Hepatocyte (in vitro differentiated cells): ENCODE measurements around the gene ADAP1. TPM values are rescaled to one million over a fixed set of nuclear protein-coding genes. Genes with fewer than 3 reads are reported as not detected.

ENCODE experiments used
- DNase-seq: peaks from one replicate; pipeline ENCODE4 v3.0.0-alpha.2; 2016; ENCODE audit warnings: low spot score
- H2AFZ ChIP-seq: fragments of 200-600 bp; sonication (generic); 2 replicates; pipeline ENCODE4 v1.6.0; 2016; ENCODE audit warnings: antibody characterized with exemption, mild to moderate bottlenecking
- H3K27ac ChIP-seq: fragments of 200-600 bp; sonication (generic); 2 replicates; pipeline ENCODE4 v1.5.1; 2016; ENCODE audit warnings: mild to moderate bottlenecking
- H3K27me3 ChIP-seq: fragments of 200-600 bp; sonication (generic); 2 replicates; pipeline ENCODE4 v1.6.1; 2016
- H3K36me3 ChIP-seq: fragments of 200-600 bp; sonication (generic); replicated peaks from 2 replicates; pipeline ENCODE4 v1.5.1; 2016; ENCODE audit warnings: low read depth; ENCODE audit not compliant: insufficient read depth
- H3K4me1 ChIP-seq: fragments of 200-600 bp; sonication (generic); 2 replicates; pipeline ENCODE4 v1.5.1; 2016; ENCODE audit warnings: mild to moderate bottlenecking, moderate library complexity; ENCODE audit not compliant: insufficient read depth
- H3K4me2 ChIP-seq: fragments of 200-600 bp; sonication (generic); 2 replicates; pipeline ENCODE4 v1.6.0; 2016
- H3K4me3 ChIP-seq: fragments of 200-600 bp; sonication (generic); 2 replicates; pipeline ENCODE4 v1.5.1; 2016; ENCODE audit warnings: mild to moderate bottlenecking
- H3K79me2 ChIP-seq: fragments of 200-600 bp; sonication (generic); 2 replicates; pipeline ENCODE4 v1.6.0; 2017; ENCODE audit warnings: mild to moderate bottlenecking
- H3K9me2 ChIP-seq: fragments of 200-600 bp; sonication (generic); replicated peaks from 2 replicates; pipeline ENCODE4 v1.6.0; 2017; ENCODE audit warnings: mild to moderate bottlenecking; ENCODE audit not compliant: insufficient read depth
- H3K9me3 ChIP-seq: fragments of 200-600 bp; sonication (generic); 2 replicates; pipeline ENCODE4 v1.5.1; 2016; ENCODE audit warnings: low read depth, mild to moderate bottlenecking
- H4K20me1 ChIP-seq: fragments of 200-600 bp; sonication (generic); 2 replicates; pipeline ENCODE4 v1.6.0; 2016; ENCODE audit warnings: mild to moderate bottlenecking; ENCODE audit not compliant: insufficient read depth, poor library complexity, severe bottlenecking
- EZH2 ChIP-seq: fragments of 200-600 bp; sonication (generic); IDR thresholded peaks from 2 replicates; pipeline ENCODE4 v1.6.1; 2016; ENCODE audit warnings: antibody characterized with exemption, mild to moderate bottlenecking, borderline replicate concordance
- EZH2phosphoT487 ChIP-seq: fragments of 200-600 bp; sonication (generic); IDR thresholded peaks from one replicate; pipeline ENCODE4 v1.6.1; 2018; ENCODE audit warnings: antibody characterized with exemption, mild to moderate bottlenecking, low read depth, moderate library complexity; ENCODE audit not compliant: unreplicated experiment, severe bottlenecking
- WGBS: methylation state at CpG from one replicate; pipeline ENCODE4 v1.1.6; 2016; ENCODE audit warnings: low lambda C conversion rate; ENCODE audit errors: missing lambda C conversion rate; 5-methylcytosine and 5-hydroxymethylcytosine counted together
- polyA plus RNA-seq: library from polyadenylated mRNA; unstranded; fragments of >200 nt; fragmentation: Nextera tagmentation; extraction: Ambion mirVana; gene quantifications from 2 replicates; pipeline ENCODE4 v1.2.1, GENCODE V29; 2016
- total RNA-seq: library from RNA; depleted of rRNA; stranded (reverse); fragments of >200 nt; gene quantifications from 2 replicates; pipeline ENCODE4 v1.2.3, GENCODE V29; 2014
- TF ChIP-seq, protein P1 (sequence below): fragments of 200-600 bp; sonication (generic); IDR thresholded peaks from 2 replicates; pipeline ENCODE4 v1.5.1; 2016; ENCODE audit warnings: antibody characterized with exemption, mild to moderate bottlenecking; ENCODE audit not compliant: poor library complexity

The ADAP1 gene
- total and polyA plus RNA-seq, 2 experiments from 2014 or later = 25.6 to 35.7 TPM

DNA sequence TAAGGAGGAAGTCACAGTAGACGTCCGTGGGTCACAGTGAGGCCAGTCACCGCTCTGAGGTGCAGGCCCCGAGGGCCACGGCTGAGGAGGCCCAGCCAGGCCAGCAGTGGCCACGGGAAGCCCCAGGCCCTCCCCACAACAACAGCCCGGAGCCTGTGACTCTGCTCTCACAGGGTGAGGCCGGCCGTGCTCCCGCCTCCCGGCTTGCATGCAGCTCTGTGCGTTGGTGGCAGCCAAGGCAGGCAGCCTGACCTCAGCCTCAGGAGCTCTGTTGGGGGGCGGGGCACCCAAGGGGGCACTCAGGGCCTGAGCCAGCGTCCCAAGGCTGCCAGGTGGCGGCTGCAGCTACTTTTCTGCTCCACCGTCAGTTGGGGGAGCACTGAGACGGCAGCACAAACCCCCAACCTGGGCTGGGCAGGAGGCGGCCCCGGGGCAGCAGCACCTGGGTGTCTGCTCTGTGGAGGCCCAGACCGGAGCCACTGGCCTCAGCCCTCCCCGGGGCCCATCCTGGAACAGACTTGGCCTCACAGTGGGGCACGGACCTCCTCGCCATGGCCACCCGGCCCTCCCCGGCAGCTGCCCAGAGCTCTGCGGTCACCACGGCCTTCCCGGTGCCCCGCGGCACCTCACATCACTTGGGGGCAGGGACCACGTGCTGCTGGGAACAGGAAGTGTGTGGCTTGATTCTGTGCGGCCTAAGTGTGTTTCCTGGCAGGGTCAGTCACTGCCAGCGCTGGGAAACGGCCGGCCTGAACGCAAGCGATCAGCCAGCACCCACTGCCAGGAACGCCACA lies 41.8 kb upstream of the ADAP1 start:
- no peak overlapping the region for H3K4me3 ChIP-seq
- 96% methylated on average over 30 of the region's 38 CpGs for WGBS
- H3K9me3 ChIP-seq = no peaks in the 10 kb centered on the region
- H3K4me1 ChIP-seq = peaks cover 3% of the 10 kb centered on the region
- H3K27ac ChIP-seq = no peak overlapping the region
- H2AFZ ChIP-seq = no peak overlapping the region
- TF ChIP-seq EZH2phosphoT487 (no peak), EZH2 (no peak)
- TF ChIP-seq, protein P1, sequence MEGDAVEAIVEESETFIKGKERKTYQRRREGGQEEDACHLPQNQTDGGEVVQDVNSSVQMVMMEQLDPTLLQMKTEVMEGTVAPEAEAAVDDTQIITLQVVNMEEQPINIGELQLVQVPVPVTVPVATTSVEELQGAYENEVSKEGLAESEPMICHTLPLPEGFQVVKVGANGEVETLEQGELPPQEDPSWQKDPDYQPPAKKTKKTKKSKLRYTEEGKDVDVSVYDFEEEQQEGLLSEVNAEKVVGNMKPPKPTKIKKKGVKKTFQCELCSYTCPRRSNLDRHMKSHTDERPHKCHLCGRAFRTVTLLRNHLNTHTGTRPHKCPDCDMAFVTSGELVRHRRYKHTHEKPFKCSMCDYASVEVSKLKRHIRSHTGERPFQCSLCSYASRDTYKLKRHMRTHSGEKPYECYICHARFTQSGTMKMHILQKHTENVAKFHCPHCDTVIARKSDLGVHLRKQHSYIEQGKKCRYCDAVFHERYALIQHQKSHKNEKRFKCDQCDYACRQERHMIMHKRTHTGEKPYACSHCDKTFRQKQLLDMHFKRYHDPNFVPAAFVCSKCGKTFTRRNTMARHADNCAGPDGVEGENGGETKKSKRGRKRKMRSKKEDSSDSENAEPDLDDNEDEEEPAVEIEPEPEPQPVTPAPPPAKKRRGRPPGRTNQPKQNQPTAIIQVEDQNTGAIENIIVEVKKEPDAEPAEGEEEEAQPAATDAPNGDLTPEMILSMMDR = no peak
- no peaks in the 10 kb centered on the region for H3K79me2 ChIP-seq
- no peak overlapping the region for H3K4me2 ChIP-seq
- no peaks in the 10 kb centered on the region for H3K9me2 ChIP-seq
- no peaks in the 10 kb centered on the region for H4K20me1 ChIP-seq
- no peaks in the 10 kb centered on the region for H3K36me3 ChIP-seq
- DNase-seq = no peak
- H3K27me3 ChIP-seq = no peaks in the 10 kb centered on the region

DNA sequence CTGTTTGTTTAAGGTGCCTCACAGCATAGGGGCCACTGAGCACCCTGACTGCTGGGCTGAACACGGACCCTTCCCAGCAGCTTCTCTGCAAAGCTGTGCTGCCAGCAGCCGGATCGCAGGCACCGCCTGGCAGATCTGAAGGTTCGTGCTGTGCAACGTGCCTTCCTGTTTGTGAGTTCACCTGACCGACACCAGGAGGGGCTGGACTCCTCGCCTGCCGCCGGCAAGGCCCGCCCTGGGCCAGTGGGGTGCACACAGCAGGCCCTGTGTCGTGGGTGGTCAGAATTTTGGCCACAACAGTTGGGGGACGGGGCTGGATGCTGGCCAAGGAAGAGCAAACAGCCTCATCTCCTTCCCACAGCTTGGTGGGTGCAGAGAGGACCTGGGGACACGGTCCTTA lies 41.1 kb upstream of the ADAP1 start:
- Histone ChIP-seq H3K4me3 (no peak overlapping the region), H3K27ac (no peak overlapping the region), H3K4me1 (peaks cover 3% of the 10 kb centered on the region), H3K27me3 (no peaks in the 10 kb centered on the region), H2AFZ (no peak overlapping the region), H3K9me3 (no peaks in the 10 kb centered on the region), H3K9me2 (no peaks in the 10 kb centered on the region), H4K20me1 (no peaks in the 10 kb centered on the region), H3K4me2 (no peak overlapping the region), H3K36me3 (no peaks in the 10 kb centered on the region), H3K79me2 (no peaks in the 10 kb centered on the region)
- no peak for TF ChIP-seq EZH2
- TF ChIP-seq, protein P1 = no peak
- no peak for TF ChIP-seq EZH2phosphoT487
- WGBS = 92% methylated on average over 14 of the region's 14 CpGs
- no peak for DNase-seq

DNA sequence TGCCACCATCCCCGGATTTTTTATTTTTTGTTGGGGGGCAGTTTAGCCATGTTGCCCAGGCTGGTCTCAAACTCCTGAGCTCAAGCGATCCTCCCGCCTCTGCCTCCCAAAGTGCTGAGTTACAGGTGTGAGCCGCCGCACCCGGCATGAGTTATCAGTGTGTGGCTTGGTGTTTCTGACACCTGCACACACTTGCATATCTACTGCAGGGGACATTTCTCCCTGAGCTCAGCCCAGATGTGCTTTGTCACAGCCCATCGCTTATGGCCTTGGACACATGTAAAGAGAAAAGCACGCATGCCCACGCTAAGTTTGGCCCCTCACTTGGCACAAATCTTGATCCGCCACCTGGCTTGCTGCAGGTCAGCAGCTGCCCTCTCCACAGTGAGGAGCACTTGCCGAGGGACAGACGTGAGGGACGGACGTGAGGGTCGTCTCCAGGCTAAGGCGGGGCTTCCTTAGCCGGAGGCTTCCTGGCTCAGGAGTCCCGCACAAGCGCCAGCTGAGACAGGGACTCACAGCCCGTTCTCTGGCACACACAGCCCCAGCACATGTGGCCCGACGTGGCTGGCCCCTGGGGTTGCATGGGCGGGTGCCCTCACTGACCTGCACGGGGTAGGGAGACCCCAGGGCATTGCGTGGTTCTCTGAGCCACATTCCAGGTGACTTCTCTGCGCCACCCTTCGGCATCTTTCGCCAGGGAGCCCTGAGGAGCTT lies 40.3 kb upstream of the ADAP1 start:
- no peak overlapping the region for H3K27ac ChIP-seq
- H3K4me2 ChIP-seq = no peak overlapping the region
- H3K79me2 ChIP-seq = no peaks in the 10 kb centered on the region
- TF ChIP-seq, protein P1 = no peak
- TF ChIP-seq EZH2 (no peak), EZH2phosphoT487 (no peak)
- no peak for DNase-seq
- no peaks in the 10 kb centered on the region for H3K9me3 ChIP-seq
- H4K20me1 ChIP-seq = no peaks in the 10 kb centered on the region
- H3K9me2 ChIP-seq = no peaks in the 10 kb centered on the region
- no peak overlapping the region for H3K4me3 ChIP-seq
- no peaks in the 10 kb centered on the region for H3K27me3 ChIP-seq
- WGBS = 84% methylated on average over 28 of the region's 28 CpGs
- H3K36me3 ChIP-seq = no peaks in the 10 kb centered on the region
- no peak overlapping the region for H2AFZ ChIP-seq
- peaks cover 3% of the 10 kb centered on the region for H3K4me1 ChIP-seq
